ENCODE measurements around the gene LAD1. TPM values are rescaled to one million over a fixed set of nuclear protein-coding genes. Genes with fewer than 3 reads are reported as not detected.
A peak's percentile ranks its signal among the peaks of the same experiment; 100 is the strongest.

Gene LAD1
- total and polyA plus RNA-seq, 9 of the 15 experiments (the other 6 are each of a cell fraction or from before 2014, with no cell fraction given) = 0.31 TPM; not detected in 8

- Histone ChIP-seq H3K4me1 (replicated peaks in 1 of 2; ENCODE audit: control insufficient read depth in 2 of 2, insufficient read depth in 2 of 2, low read length in 2 of 2) (no peaks in the 10 kb centered on the region), H3K36me3 (ENCODE audit: control insufficient read depth, insufficient read depth, low read length) (no peaks in the 10 kb centered on the region), H4K20me1 (replicated peaks; ENCODE audit: control insufficient read depth, insufficient read depth, low read length) (no peaks in the 10 kb centered on the region; the same call in 1 of the 2 replicates), H3K9ac (ENCODE audit: insufficient read depth in 1 of 2, low read depth in 2 of 2, low read length in 2 of 2) (no peak overlapping the region), H2AFZ (ENCODE audit: low read depth, low read length) (no peak overlapping the region), H3K27ac (ENCODE audit: extremely low read depth, low read depth, low read length) (no peak overlapping the region), H3K4me2 (ENCODE audit: insufficient read depth, low read length) (no peak overlapping the region), H3K9me3 (replicated peaks; ENCODE audit: control insufficient read depth, insufficient read depth, low read depth, low read length) (no peaks in the 10 kb centered on the region), H3K79me2 (ENCODE audit: control insufficient read depth, insufficient read depth, low read length) (no peaks in the 10 kb centered on the region), H3K4me3 (no peak overlapping the region), H3K9me1 (ENCODE audit: control insufficient read depth, insufficient read depth, low read length) (no peaks in the 10 kb centered on the region), H3K27me3 (ENCODE audit: control insufficient read depth in 2 of 2, insufficient read depth in 2 of 2, low read length in 2 of 2) (peaks cover 19 to 62% of the 10 kb centered on the region in 2 experiments)
- 0% methylated on average over 3 of the region's 3 CpGs for WGBS (ENCODE audit: insufficient coverage, low coverage, missing lambda C conversion rate)
- FAIRE-seq (no peak), DNase-seq (ENCODE audit: extremely low read depth in 1 of 4, low spot score in 3 of 4) (no peak), ATAC-seq (no peak)
- intact Hi-C loops (cut with micrococcal nuclease) = no loop called here
- POLR2A ChIA-PET = no interaction called here
- CTCF ChIA-PET (ENCODE audit: low intra/inter-chr PET ratio) = no interaction called here
- no TSS peak for BruUV-seq (replicated peaks)
- in situ Hi-C loops (cut with MboI) = no loop called here
- TF ChIP-seq CREBBP (IDR thresholded peaks at IDR 0.05; ENCODE audit: low read depth, low read length) (no peak), ETS2 (tag; IDR thresholded peaks at IDR 0.05; ENCODE audit: borderline replicate concordance, poor library complexity, severe bottlenecking) (no peak), RBM25 (IDR thresholded peaks at IDR 0.05; ENCODE audit: low read depth, low read length, severe bottlenecking) (peak; percentile 32), ZNF561 (CRISPR knock-in tag; conservative IDR thresholded peaks at IDR 0.05) (no peak), RHOXF2B (CRISPR knock-in tag; conservative IDR thresholded peaks at IDR 0.05) (no peak), THRAP3 (IDR thresholded peaks at IDR 0.05; ENCODE audit: borderline replicate concordance) (no peak), ZNF639 (CRISPR knock-in tag; conservative IDR thresholded peaks at IDR 0.05 in 1 of 2, IDR thresholded peaks at IDR 0.05 in 1 of 2) (no peak), ESRRA (IDR thresholded peaks at IDR 0.05; ENCODE audit: borderline replicate concordance, low read depth) (peak; percentile 32; the same call in 1 of the 2 replicates), E4F1 (CRISPR knock-in tag; IDR thresholded peaks at IDR 0.05; ENCODE audit: borderline replicate concordance) (no peak), HOMEZ (CRISPR knock-in tag; IDR thresholded peaks at IDR 0.05) (no peak), ZBTB1 (CRISPR knock-in tag; IDR thresholded peaks at IDR 0.05; ENCODE audit: borderline replicate concordance, low read depth) (no peak)
These were observed 63.2 kb downstream of the LAD1 start for GRCh38 chr1:201335901-201336300.

All from K562 (cell line).